WTC11 (cell line): ENCODE data around the gene VSIR. TPM values are rescaled to one million over a fixed set of nuclear protein-coding genes. Genes with fewer than 3 reads are reported as not detected.

Experiments used
- ATAC-seq: fragments of 200-7000 bp; cut with Tn5 transposase; 2 replicates; pipeline ENCODE4 v1.10.0; 2021; ENCODE audit warnings: mild to moderate bottlenecking, moderate library complexity
- CTCF ChIA-PET: fragments of 300-600 bp; sonication (Branson Sonifier 250); formaldehyde crosslinking; loops from one replicate; lab custom pipeline; 2021; ENCODE audit warnings: antibody characterized with exemption; lab: Charles Lee
- POLR2A ChIA-PET: fragments of 350-600 bp; sonication (Branson Sonifier 250); formaldehyde crosslinking; loops from one replicate; lab custom pipeline; 2021; ENCODE audit warnings: antibody characterized with exemption; lab: Charles Lee
- DNase-seq: peaks from one replicate; pipeline ENCODE4 v3.0.0; 2021; ENCODE audit warnings: low spot score
- H3K27ac Mint-ChIP-seq: 2 replicates; pipeline ENCODE4 v1.8.0; 2021; ENCODE audit warnings: mixed read lengths
- H3K27me3 Mint-ChIP-seq: 2 replicates; pipeline ENCODE4 v1.8.0; 2021; ENCODE audit warnings: low read depth, mild to moderate bottlenecking, moderate library complexity, mixed read lengths
- H3K36me3 Mint-ChIP-seq: 2 replicates; pipeline ENCODE4 v1.8.0; 2021; ENCODE audit warnings: mixed read lengths
- H3K4me1 Mint-ChIP-seq: 2 replicates; pipeline ENCODE4 v1.8.0; 2022; ENCODE audit warnings: mixed read lengths
- H3K4me3 Mint-ChIP-seq: 2 replicates; pipeline ENCODE4 v1.8.0; 2021; ENCODE audit warnings: mild to moderate bottlenecking, moderate library complexity, mixed read lengths
- H3K9me3 Mint-ChIP-seq: 2 replicates; pipeline ENCODE4 v1.8.0; 2021; ENCODE audit warnings: mixed read lengths
- AR ChIP-seq: fragments of 250-450 bp; sonication (Bioruptor Pico); IDR thresholded peaks from 2 replicates; pipeline ENCODE4 v1.9.0; 2021; ENCODE audit warnings: mild to moderate bottlenecking
- ATF6 ChIP-seq: sonication (generic); formaldehyde crosslinking; IDR thresholded peaks from 2 replicates; pipeline ENCODE4 v1.8.1; 2023; ENCODE audit warnings: mild to moderate bottlenecking, missing genetic modification reagents
- CTCF ChIP-seq: fragments of 200-600 bp; IDR thresholded peaks from 2 replicates; pipeline ENCODE4 v1.8.0; 2022; ENCODE audit warnings: antibody characterized with exemption
- E2F5 ChIP-seq: sonication (generic); formaldehyde crosslinking; IDR thresholded peaks from 2 replicates; pipeline ENCODE4 v1.8.1; 2022; ENCODE audit warnings: mild to moderate bottlenecking, moderate library complexity, missing genetic modification reagents
- ETV6 ChIP-seq: sonication (generic); formaldehyde crosslinking; IDR thresholded peaks from 2 replicates; pipeline ENCODE4 v1.8.1; 2022; ENCODE audit warnings: mild to moderate bottlenecking, missing genetic modification reagents
- FOXP1 ChIP-seq: sonication (generic); formaldehyde crosslinking; IDR thresholded peaks from 2 replicates; pipeline ENCODE4 v1.8.0; 2022; ENCODE audit warnings: missing genetic modification reagents, mild to moderate bottlenecking, moderate library complexity, borderline replicate concordance
- JUN ChIP-seq: sonication (generic); formaldehyde crosslinking; IDR thresholded peaks from 2 replicates; pipeline ENCODE4 v1.8.0; 2023; ENCODE audit warnings: mild to moderate bottlenecking, missing genetic modification reagents
- SP1 ChIP-seq: sonication (generic); formaldehyde crosslinking; conservative IDR thresholded peaks from 2 replicates; pipeline ENCODE4 v1.8.1; 2022; ENCODE audit warnings: missing genetic modification reagents
- TCF7 ChIP-seq: sonication (generic); formaldehyde crosslinking; IDR thresholded peaks from 2 replicates; pipeline ENCODE4 v1.8.0; 2022; ENCODE audit warnings: mild to moderate bottlenecking, low read depth, missing genetic modification reagents, moderate library complexity
- TEAD4 ChIP-seq: sonication (generic); formaldehyde crosslinking; IDR thresholded peaks from 2 replicates; pipeline ENCODE4 v1.8.0; 2022; ENCODE audit warnings: mild to moderate bottlenecking, missing genetic modification reagents
- ZMAT4 ChIP-seq: fragments of 250-450 bp; sonication (Bioruptor Pico); IDR thresholded peaks from 2 replicates; pipeline ENCODE4 v1.9.0; 2021; ENCODE audit warnings: mild to moderate bottlenecking
- ZNF121 ChIP-seq: sonication (generic); formaldehyde crosslinking; IDR thresholded peaks from 2 replicates; pipeline ENCODE4 v1.8.0; 2023; ENCODE audit warnings: missing genetic modification reagents
- ZNF423 ChIP-seq: fragments of 250-450 bp; sonication (Bioruptor Pico); IDR thresholded peaks from 2 replicates; pipeline ENCODE4 v2.1.2; 2022; ENCODE audit warnings: mild to moderate bottlenecking, moderate library complexity
- ZNF512 ChIP-seq: sonication (generic); formaldehyde crosslinking; IDR thresholded peaks from 2 replicates; pipeline ENCODE4 v1.8.1; 2022; ENCODE audit warnings: missing genetic modification reagents, borderline replicate concordance
- ZSCAN18 ChIP-seq: fragments of 250-450 bp; sonication (Bioruptor Pico); IDR thresholded peaks from 2 replicates; pipeline ENCODE4 v2.1.2; 2022; ENCODE audit warnings: mild to moderate bottlenecking, moderate library complexity
- total RNA-seq: library from RNA; stranded (reverse); gene quantifications from 3 replicates; pipeline ENCODE4 v1.2.3, GENCODE V29; 2021

The VSIR gene
- total RNA-seq, 1 experiment from 2014 or later: 0.74 TPM

GRCh38 chr10:71761541-71762113, 11.7 kb downstream of the VSIR start:
- ATAC-seq (peak; percentile 85), DNase-seq (peak; percentile 46)

More at GRCh38 chr10:71761541-71762113, 11.7 kb downstream of the VSIR start:
- H3K4me1 Mint-ChIP-seq: peaks cover 8% of the 10 kb centered on the region
- H3K4me3 Mint-ChIP-seq: no peak overlapping the region
- H3K27ac Mint-ChIP-seq: no peak overlapping the region
- H3K27me3 Mint-ChIP-seq: no peaks in the 10 kb centered on the region
- CTCF ChIA-PET: interaction anchor here (0.6 to 4.9 kb wide), 5 partner anchors 12 to 260 kb away, joined by 3 to 22 read pairs (median 4); partner anchors contain the start of gene VSIR
- H3K9me3 Mint-ChIP-seq: no peaks in the 10 kb centered on the region
- no peak for TF ChIP-seq E2F5 (CRISPR knock-in tag)
- TF ChIP-seq ATF6 (CRISPR knock-in tag): no peak
- TF ChIP-seq ZNF121: no peak
- no peak for TF ChIP-seq ZNF423 (CRISPR knock-in tag)
- no peak for TF ChIP-seq AR (CRISPR knock-in tag)
- TF ChIP-seq FOXP1 (CRISPR knock-in tag): 0 out of 2 replicates have a peak, but pooled peaks have one; percentile 6
- TF ChIP-seq ZSCAN18 (CRISPR knock-in tag): no peak
- TF ChIP-seq CTCF: peak; percentile 38; the same call in 1 of the 2 replicates
- TF ChIP-seq JUN (CRISPR knock-in tag): no peak
- no peak for TF ChIP-seq TCF7 (CRISPR knock-in tag)
- no peak for TF ChIP-seq TEAD4 (CRISPR knock-in tag)
- TF ChIP-seq ZMAT4 (CRISPR knock-in tag): no peak
- no peak for TF ChIP-seq ZNF512
- no peak for TF ChIP-seq SP1 (CRISPR knock-in tag)
- no peak for TF ChIP-seq ETV6 (CRISPR knock-in tag)
- POLR2A ChIA-PET: no interaction called here
- H3K36me3 Mint-ChIP-seq: no peaks in the 10 kb centered on the region
